Vagina (tissue), 2 donors: ENCODE data around the gene CELSR2. TPM values are rescaled to one million over a fixed set of nuclear protein-coding genes. Genes with fewer than 3 reads are reported as not detected.

ENCODE experiments used
- DNase-seq, 2 donors: peaks; one replicate each; pipeline ENCODE4 v3.0.0-alpha.2; 2017; ENCODE audit errors: extremely low spot score in 2 of 2
- H3K27ac ChIP-seq: fragments of 200-600 bp; sonication (generic); one replicate; pipeline ENCODE4 v1.5.1; 2019
- H3K27me3 ChIP-seq: fragments of 200-600 bp; sonication (generic); one replicate; pipeline ENCODE4 v1.5.1; 2019
- H3K36me3 ChIP-seq, 2 donors: fragments of 200-600 bp; sonication (generic); one replicate each; pipeline ENCODE4 v1.5.1; 2017 to 2019
- H3K4me1 ChIP-seq: fragments of 200-600 bp; sonication (generic); one replicate; pipeline ENCODE4 v1.5.1; 2019
- H3K4me3 ChIP-seq, 2 donors: fragments of 200-600 bp; sonication (generic); 1 replicate in 1 of 2; 2 replicates in 1 of 2; pipeline ENCODE4 v1.5.1; 2016 to 2019
- H3K9me3 ChIP-seq: fragments of 200-600 bp; sonication (generic); one replicate; pipeline ENCODE4 v1.5.1; 2019
- CTCF ChIP-seq, 3 experiments: fragments of 450-650 bp in 2 of 3; fragments of 200-600 bp in 1 of 3; sonication (generic) in 1 of 3; IDR thresholded peaks; one replicate each; pipeline ENCODE4 v1.5.1; 2017 to 2019; ENCODE audit warnings: antibody characterized with exemption in 3 of 3, mild to moderate bottlenecking in 2 of 3, moderate library complexity in 2 of 3
- POLR2A ChIP-seq, 2 donors: fragments of 450-650 bp; IDR thresholded peaks; one replicate each; pipeline ENCODE4 v1.6.1; 2017; ENCODE audit warnings: antibody characterized with exemption in 2 of 2, mild to moderate bottlenecking in 2 of 2, moderate library complexity in 2 of 2
- POLR2AphosphoS5 ChIP-seq, 2 donors: sonication (generic); formaldehyde crosslinking; IDR thresholded peaks; one replicate each; pipeline ENCODE4 v1.9.0; 2017; ENCODE audit warnings: antibody characterized with exemption in 2 of 2, mild to moderate bottlenecking in 2 of 2, low read depth in 1 of 2; ENCODE audit not compliant: insufficient read depth in 1 of 2
- intact Hi-C: fragments of 100-400 bp; cut with DNase I; formaldehyde crosslinking; loops from one replicate; pipeline ENCODE4 v1.15.1; 2023
- total RNA-seq: library from RNA; depleted of rRNA; stranded (reverse); fragments of >200 nt; gene quantifications from one replicate; pipeline ENCODE4 v1.2.3, GENCODE V29; 2016

Gene CELSR2
- total RNA-seq, 1 donor from 2014 or later, result 38.5 TPM

GRCh38 chr1:109254621-109255096 is 5.3 kb downstream of the CELSR2 start:
- no peak for TF ChIP-seq CTCF (IDR thresholded peaks at IDR 0.05)
- no peak for TF ChIP-seq POLR2A (IDR thresholded peaks at IDR 0.05)
- no peak for TF ChIP-seq POLR2AphosphoS5 (IDR thresholded peaks at IDR 0.05; ENCODE audit: insufficient read depth in 1 of 2, low read depth in 1 of 2)
- intact Hi-C loops, result no loop called here
- Histone ChIP-seq H3K27me3 (no peaks in the 10 kb centered on the region), H3K4me3 (peak overlapping the region; percentile 11 to 32), H3K36me3 (peaks cover 0 to 11% of the 10 kb centered on the region in 2 donors), H3K27ac (peak overlapping the region; percentile 75), H3K4me1 (peaks cover 35% of the 10 kb centered on the region), H3K9me3 (no peaks in the 10 kb centered on the region)
- no peak for DNase-seq

- TF ChIP-seq POLR2A (IDR thresholded peaks at IDR 0.05) (no peak), POLR2AphosphoS5 (IDR thresholded peaks at IDR 0.05; ENCODE audit: insufficient read depth in 1 of 2, low read depth in 1 of 2) (no peak)
- H3K27me3 ChIP-seq, result no peaks in the 10 kb centered on the region
- intact Hi-C loops, result no loop called here
- H3K27ac ChIP-seq, result peak overlapping the region; percentile 75
- no peaks in the 10 kb centered on the region for H3K9me3 ChIP-seq
- H3K36me3 ChIP-seq, result peaks cover 0 to 11% of the 10 kb centered on the region in 2 donors
- DNase-seq, result no peak
- H3K4me3 ChIP-seq, result peak overlapping the region; percentile 11 to 32
- peaks cover 35% of the 10 kb centered on the region for H3K4me1 ChIP-seq
Measured at GRCh38 chr1:109255097-109255651, 5.8 kb downstream of the CELSR2 start.

GRCh38 chr1:109255678-109256077 is 6.3 kb downstream of the CELSR2 start:
- Histone ChIP-seq H3K9me3 (no peaks in the 10 kb centered on the region), H3K4me3 (no peak overlapping the region), H3K27me3 (no peaks in the 10 kb centered on the region), H3K4me1 (peaks cover 35% of the 10 kb centered on the region), H3K36me3 (peaks cover 0 to 11% of the 10 kb centered on the region in 2 donors), H3K27ac (no peak overlapping the region)
- no peak for DNase-seq
- intact Hi-C loops, result no loop called here
- no peak for TF ChIP-seq CTCF (IDR thresholded peaks at IDR 0.05)
- no peak for TF ChIP-seq POLR2A (IDR thresholded peaks at IDR 0.05)
- no peak for TF ChIP-seq POLR2AphosphoS5 (IDR thresholded peaks at IDR 0.05; ENCODE audit: insufficient read depth in 1 of 2, low read depth in 1 of 2)

GRCh38 chr1:109256085-109256484 is 6.7 kb downstream of the CELSR2 start:
- intact Hi-C loops, result no loop called here
- Histone ChIP-seq H3K27me3 (no peaks in the 10 kb centered on the region), H3K27ac (no peak overlapping the region), H3K4me3 (no peak overlapping the region), H3K9me3 (no peaks in the 10 kb centered on the region), H3K4me1 (peaks cover 35% of the 10 kb centered on the region), H3K36me3 (peaks cover 0 to 11% of the 10 kb centered on the region in 2 donors)
- no peak for TF ChIP-seq POLR2AphosphoS5 (IDR thresholded peaks at IDR 0.05; ENCODE audit: insufficient read depth in 1 of 2, low read depth in 1 of 2)
- TF ChIP-seq CTCF (IDR thresholded peaks at IDR 0.05), result no peak
- no peak for TF ChIP-seq POLR2A (IDR thresholded peaks at IDR 0.05)
- DNase-seq, result no peak

- no peak for DNase-seq
- intact Hi-C loops, result no loop called here
- Histone ChIP-seq H3K4me1 (peaks cover 35% of the 10 kb centered on the region), H3K36me3 (peaks cover 0 to 14% of the 10 kb centered on the region in 2 donors), H3K27ac (no peak overlapping the region), H3K9me3 (no peaks in the 10 kb centered on the region), H3K27me3 (no peaks in the 10 kb centered on the region), H3K4me3 (no peak overlapping the region)
- TF ChIP-seq POLR2A (IDR thresholded peaks at IDR 0.05) (no peak), POLR2AphosphoS5 (IDR thresholded peaks at IDR 0.05; ENCODE audit: insufficient read depth in 1 of 2, low read depth in 1 of 2) (no peak), CTCF (IDR thresholded peaks at IDR 0.05) (no peak)
Measured at GRCh38 chr1:109256971-109257681, 7.8 kb downstream of the CELSR2 start.
